SKM-1 treated with dmso at 0.1 percent for 144 hours (cell line): Measurements from ENCODE around the gene CDK18.

Experiments
- DNase-seq: peaks from one replicate; lab custom pipeline; 2025; ENCODE audit not compliant: unreplicated experiment; lab: John Stamatoyannopoulos, UW

Gene CDK18

GRCh38 chr1:205535866-205536758, 31.6 kb downstream of the CDK18 start:
- no peak for DNase-seq

DNA sequence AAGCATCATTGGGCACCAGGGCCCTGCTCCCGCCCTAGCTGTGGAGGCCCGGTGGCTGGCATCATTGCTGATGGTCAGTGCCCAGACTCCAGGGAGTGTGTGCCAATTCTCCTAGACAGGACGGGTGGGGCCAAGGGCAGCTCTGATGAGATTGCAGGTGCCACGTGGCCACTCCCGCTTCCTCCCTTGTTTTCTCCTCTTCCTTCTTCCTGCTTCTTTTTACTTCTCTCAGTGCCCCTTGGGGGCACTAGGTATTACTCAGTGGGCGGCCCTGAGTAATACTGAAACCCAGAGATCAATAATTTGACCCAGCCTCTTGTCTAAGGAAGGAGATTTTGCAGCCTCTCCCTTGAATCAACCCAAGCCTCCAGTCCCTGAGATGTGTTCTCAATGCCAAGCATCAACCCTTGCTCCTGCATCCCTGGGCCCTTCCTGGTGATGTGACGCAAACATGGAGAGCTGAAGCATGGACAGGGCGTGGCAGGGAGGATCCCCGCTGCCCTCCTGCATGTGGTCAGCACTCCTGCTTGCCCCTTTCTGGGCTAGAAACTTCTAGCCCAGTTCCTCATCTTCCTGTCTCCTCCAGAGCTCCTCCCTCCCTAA, 32.4 kb downstream of the CDK18 start:
- no peak for DNase-seq

DNA sequence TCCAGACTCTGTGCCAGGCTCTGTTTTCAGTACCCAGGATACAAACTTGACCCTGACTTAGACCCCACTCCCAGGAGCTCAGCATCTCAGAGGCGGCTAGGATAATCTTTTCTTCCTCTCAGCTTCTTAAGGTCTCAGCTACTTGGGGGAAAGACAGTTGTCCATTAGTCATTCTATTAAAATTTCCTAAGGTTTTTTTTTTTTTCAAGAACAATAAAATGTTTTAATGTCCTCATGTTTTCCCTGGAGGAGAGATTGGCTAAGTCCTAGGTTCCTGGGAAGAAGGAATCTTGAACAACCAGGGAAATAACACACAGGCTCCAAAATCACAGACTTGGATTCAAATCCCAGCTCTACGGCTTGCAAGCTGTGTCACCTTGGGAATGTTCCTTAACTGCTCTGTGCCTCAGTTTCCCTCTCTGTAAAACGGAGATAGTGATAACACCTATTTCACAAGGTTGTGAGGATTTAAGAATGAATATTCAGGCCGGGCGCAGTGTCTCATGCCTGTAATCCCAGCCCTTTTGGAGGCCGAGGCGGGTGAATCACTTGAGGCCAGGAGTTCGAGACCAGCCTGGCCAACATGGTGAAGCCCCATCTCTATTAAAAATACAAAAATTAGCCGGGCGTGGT, 33.0 kb downstream of the CDK18 start:
- DNase-seq, result no peak

GRCh38 chr1:205538235-205538840, 33.9 kb downstream of the CDK18 start:
- DNase-seq, result no peak

- no peak for DNase-seq
These were observed 36.9 kb downstream of the CDK18 start for GRCh38 chr1:205541161-205541886.

DNA sequence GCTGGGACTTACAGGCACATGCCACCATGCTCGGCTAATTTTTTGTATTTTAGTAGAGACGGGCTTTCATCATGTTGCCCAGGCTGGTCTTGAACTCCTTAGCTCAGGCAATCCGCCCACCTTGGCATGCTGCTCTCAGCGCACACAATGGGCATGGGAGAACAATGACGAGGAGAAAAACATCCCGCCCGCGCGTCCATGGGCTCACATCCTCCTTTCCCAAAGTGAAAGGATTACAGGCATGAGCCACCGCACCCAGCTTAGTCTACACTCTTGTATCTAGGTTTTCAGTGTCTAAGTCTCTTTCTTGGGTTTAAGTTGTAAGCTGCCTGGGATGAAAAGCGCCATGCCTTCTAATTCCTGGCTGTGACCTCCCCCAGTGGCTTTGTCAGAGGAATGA, 37.9 kb downstream of the CDK18 start:
- no peak for DNase-seq

DNA sequence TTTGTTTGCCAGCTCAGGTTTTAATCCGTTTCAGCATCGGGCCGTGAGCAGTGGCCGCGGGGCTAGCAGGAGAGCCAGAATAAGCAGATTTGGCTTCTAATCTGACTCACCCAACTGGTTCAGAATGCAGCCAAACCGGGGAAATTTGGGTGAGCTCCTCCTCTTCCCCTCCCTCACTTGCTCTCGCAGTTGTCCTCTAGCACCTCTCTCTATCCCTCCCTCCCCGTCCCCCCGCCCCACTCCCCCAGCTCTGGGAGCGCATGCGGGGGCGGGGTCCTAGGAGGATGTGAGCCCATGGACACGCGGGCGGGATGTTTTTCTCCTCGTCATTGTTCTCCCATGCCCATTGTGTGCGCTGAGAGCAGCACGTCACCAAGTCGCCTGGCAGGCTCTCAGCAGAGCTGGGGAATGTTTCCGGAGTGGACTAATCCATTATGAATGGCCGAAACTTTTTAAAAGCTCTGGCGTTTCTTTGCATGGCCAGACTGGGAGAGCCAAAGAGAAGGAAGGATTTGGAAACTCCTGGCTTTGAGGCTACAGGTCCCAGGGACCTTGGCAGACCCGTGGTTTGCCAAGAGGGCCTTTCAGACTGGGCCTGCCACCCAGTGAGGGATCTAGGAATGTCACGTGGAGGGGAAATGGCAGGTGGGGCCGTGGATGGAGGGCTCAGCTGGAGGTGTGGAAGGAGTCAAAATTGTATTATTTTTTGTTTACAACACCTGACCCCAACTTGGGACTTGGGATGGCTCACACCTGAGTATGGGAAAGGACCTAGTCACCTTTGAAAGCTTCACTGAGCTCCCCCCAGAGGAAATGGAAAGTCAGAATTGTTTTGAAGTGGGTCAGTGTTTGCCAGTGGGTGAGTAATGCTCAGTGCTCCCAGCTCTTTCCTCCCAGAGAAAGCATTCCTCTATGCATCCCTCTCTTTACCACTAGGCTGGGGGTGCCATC, 39.2 kb downstream of the CDK18 start:
- DNase-seq, result no peak

GRCh38 chr1:205545001-205545919, 40.8 kb downstream of the CDK18 start:
- no peak for DNase-seq

GRCh38 chr1:205545991-205546390, 41.5 kb downstream of the CDK18 start:
- no peak for DNase-seq

DNA sequence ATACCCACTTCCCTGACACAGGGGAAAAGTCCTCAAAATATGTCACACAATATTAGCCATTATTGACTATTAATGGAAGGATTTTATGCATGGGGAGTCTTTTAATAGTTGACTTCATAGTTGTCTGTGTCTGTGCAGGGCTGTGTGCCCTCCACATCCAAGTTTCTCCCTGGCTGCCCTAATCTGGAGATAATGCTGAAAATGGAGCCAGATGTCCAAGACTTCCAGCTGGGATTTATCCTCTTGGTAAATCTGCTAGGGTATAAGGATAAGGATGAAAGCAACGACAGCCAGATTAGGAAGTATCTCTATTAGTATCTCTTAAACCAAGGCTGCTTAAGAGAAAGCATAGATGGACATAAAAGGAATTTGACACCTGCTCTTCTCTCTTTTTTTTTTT, 42.1 kb downstream of the CDK18 start:
- DNase-seq, result no peak

- DNase-seq, result no peak
These were observed 43.7 kb downstream of the CDK18 start for GRCh38 chr1:205547936-205548827.

DNA sequence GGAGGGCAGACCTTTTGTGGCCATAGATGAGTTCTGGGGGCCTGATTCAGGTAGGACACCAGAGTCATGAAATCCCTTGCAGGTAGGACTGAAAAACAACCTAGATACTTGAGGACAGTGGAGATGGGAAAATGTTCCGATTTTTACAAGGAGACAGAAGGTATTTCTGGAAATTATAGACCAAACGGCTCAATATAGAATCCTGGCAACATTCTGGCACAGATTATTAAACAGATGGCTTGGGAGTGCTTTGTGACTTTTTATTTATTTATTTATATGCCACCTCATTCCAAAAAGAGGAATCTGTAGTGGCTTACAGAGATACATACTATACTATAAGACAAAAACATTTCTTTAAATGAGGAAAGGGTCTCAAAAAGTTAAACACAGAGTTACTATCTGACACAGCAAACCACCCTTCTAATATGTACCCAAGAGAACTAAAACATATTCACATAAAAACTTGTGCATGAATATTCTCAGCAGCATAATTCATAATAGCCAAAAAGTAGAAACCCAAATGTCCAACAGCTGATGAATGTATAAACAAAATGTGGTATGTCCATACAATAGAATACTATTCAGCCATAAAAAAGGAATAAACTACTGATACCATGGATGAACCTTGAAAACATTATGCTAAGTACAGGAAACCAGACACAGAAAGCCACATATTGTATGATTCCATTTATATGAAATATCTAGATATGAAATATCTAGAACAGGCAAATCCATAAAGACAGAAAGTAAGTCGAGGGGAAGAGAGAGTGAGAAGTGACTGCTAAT, 49.8 kb downstream of the CDK18 start:
- no peak for DNase-seq

DNA sequence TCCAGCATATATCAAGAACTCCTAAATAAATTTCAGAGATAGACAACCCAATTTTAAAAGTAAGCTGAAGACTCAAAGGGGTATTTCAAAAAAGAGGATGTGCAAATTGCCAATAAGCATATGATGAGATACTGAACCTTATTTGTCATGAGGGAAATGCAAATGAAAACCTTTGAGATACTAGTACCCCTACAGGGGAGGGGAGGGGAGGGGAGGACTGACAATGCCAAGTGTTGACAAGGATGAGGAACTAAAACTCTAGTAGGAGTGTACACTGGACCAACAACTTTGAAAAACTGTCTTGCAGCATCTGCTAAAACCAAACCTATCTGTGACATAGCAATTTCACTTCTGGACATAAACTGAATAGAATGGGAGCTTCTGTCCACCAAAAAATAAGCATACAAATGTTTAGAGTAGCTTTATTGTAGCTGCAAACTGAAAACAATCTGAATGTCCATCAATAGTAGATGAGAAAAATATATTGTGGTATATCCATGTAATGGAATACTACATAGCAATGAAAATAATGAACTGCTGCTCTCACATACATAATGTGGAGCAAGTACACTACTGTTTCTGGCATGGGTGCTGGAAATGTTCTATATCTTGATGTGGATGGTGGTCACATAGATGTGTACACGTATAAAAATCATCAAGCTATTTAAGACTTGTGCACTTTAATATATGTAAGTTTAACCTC, 57.2 kb downstream of the CDK18 start:
- DNase-seq, result no peak

DNA sequence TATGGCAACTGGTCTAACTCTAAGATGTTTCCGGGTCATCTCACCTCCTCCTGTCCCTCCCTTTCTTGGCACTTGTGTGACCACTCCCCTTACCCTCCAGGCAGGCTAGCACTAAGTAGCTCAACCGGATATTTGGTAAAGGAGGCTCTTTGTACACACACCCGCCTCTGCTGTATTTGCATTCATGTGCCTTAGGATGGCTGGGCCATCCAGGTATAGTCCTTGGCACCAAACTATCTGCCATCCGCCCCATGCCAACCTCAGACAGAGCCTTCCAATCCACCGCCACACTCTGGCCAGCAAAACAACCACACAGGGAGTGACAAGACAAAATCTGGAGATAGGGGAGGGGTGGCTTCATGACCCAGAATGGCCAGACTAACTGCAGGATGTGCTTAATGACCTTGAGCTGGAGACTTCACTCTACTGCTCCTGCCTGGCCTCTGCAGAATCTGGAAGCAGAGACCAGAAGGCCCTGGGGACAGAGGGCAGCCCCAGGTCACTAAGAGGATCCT, 59.5 kb downstream of the CDK18 start:
- DNase-seq, result no peak

GRCh38 chr1:205565799-205566198, 61.3 kb downstream of the CDK18 start:
- DNase-seq, result no peak

DNA sequence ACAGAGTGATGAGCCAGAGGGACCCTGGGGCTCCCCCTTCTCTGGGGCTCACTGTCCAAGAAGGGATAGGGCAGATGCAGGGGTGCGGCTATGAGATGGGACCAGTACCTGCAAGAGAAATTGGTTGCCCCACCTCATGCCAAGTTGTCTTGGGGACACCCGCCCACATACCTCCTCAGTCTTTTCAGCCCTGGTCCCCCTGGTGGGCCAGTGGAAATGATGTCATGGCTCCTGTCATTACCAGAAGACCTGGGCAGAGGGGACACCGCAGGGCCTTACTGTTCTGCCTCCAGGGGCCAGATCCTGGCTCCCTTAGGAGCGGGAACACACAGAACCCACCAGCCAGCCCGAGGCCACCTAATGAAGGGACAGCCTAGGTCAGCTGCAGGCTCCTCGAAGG, 63.2 kb downstream of the CDK18 start:
- DNase-seq, result no peak
